HG02759 (cell line): ENCODE results near the gene SRXN1.

ENCODE experiments used
- ATAC-seq: cut with Tn5 transposase; IDR thresholded peaks from one replicate; pipeline ENCODE4 v1.9.1; 2021; ENCODE audit warnings: mild to moderate bottlenecking, moderate library complexity; ENCODE audit not compliant: unreplicated experiment

SRXN1 gene

GRCh38 chr20:675453-676314 lies 22.7 kb upstream of the SRXN1 start, which contains the start of gene SCRT2:
Gene SCRT2, minus strand, starts transcription at chr20:675802. Its CDS starts 201 bp downstream, at chr20:675601.
- no peak for ATAC-seq

GRCh38 chr20:675033-675452 lies 22.0 kb upstream of the SRXN1 start:
- no peak for ATAC-seq

- ATAC-seq = no peak
Observed at GRCh38 chr20:673603-674001, 20.6 kb upstream of the SRXN1 start.

GRCh38 chr20:672963-673602 lies 20.1 kb upstream of the SRXN1 start:
- no peak for ATAC-seq

- ATAC-seq = no peak
Observed at GRCh38 chr20:671252-672030, 18.4 kb upstream of the SRXN1 start.

GRCh38 chr20:669573-669972 lies 16.6 kb upstream of the SRXN1 start:
- no peak for ATAC-seq

GRCh38 chr20:668638-669037 lies 15.6 kb upstream of the SRXN1 start:
- ATAC-seq = no peak

- ATAC-seq = no peak
Observed at GRCh38 chr20:668050-668449, 15.1 kb upstream of the SRXN1 start.

- ATAC-seq = no peak
Observed at GRCh38 chr20:667351-668034, 14.5 kb upstream of the SRXN1 start.

- no peak for ATAC-seq
Observed at GRCh38 chr20:666877-667276, 13.9 kb upstream of the SRXN1 start.

- ATAC-seq = no peak
Observed at GRCh38 chr20:665276-665675, 12.3 kb upstream of the SRXN1 start.

GRCh38 chr20:664576-664975 lies 11.6 kb upstream of the SRXN1 start:
- no peak for ATAC-seq

GRCh38 chr20:664151-664550 lies 11.2 kb upstream of the SRXN1 start:
- no peak for ATAC-seq

- ATAC-seq = no peak
Observed at GRCh38 chr20:663315-664090, 10.5 kb upstream of the SRXN1 start.

GRCh38 chr20:662277-663192 lies 9.5 kb upstream of the SRXN1 start:
- ATAC-seq = no peak

GRCh38 chr20:661474-662270 lies 8.7 kb upstream of the SRXN1 start:
- no peak for ATAC-seq

GRCh38 chr20:658731-659291 lies 5.8 kb upstream of the SRXN1 start:
- ATAC-seq = no peak

GRCh38 chr20:658202-658601 lies 5.2 kb upstream of the SRXN1 start:
- ATAC-seq = no peak
